Measurements from ENCODE around the gene CUX1.

GRCh38 chr7:102227371-102227770 is 409.9 kb downstream of the CUX1 start:
- TF ChIP-seq CTCF (conservative IDR thresholded peaks at IDR 0.05; ENCODE audit: low read depth, low read length) (no peak), EZH2 (IDR thresholded peaks at IDR 0.05; ENCODE audit: low read length, unreplicated experiment) (no peak)
